ENCODE data around the gene ABHD3.

Gene ABHD3

DNA sequence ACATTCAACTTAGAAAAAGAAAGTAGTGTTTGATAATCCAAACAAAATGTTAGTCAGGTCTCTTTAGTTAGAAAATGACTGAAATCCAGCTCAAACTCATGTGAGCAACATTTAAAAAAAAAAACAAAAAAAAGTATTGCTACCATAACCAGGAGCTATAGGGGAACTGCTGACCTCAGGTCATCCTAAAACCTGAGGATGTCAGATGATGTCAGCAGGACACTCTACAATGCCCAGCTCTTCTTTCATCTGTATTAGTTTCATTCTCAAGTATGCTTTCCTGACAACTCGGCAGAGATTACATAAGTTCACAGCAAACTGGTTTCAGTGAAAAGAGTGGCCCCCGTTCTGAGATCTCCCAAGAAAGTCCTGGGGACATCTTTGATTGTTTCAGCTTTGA is 99.9 kb downstream of the ABHD3 start:
- Histone ChIP-seq H3K4me3 (ENCODE audit: low read length) (no peak overlapping the region), H3K4me1 (ENCODE audit: insufficient read depth, low read length) (no peaks in the 10 kb centered on the region), H3K9me3 (ENCODE audit: insufficient read depth, low read depth, low read length) (no peaks in the 10 kb centered on the region), H3K27ac (ENCODE audit: low read depth, low read length) (no peak overlapping the region), H3K36me3 (ENCODE audit: insufficient read depth, low read length) (no peaks in the 10 kb centered on the region), H3K9ac (ENCODE audit: low read depth, low read length) (no peak overlapping the region), H3K27me3 (ENCODE audit: insufficient read depth, low read length) (no peaks in the 10 kb centered on the region)
- WGBS, result 76% methylated on average over 2 of the region's 2 CpGs

DNA sequence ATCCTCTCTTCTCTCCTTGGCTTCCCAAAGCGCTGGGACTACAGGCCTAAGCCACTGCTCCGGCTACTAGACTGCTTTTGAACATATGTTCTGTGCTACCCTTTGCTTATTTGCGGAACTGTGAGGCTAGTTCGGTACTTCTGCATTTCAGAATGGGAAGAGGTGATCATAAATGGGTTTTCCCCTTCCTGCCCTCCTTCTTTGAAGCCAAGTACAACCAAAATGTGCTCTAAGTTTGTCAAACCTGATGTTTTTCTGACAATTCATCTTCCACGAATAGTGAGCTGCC is 102.3 kb downstream of the ABHD3 start:
- Histone ChIP-seq H3K36me3 (ENCODE audit: insufficient read depth, low read length) (no peaks in the 10 kb centered on the region), H3K27ac (ENCODE audit: low read depth, low read length) (no peak overlapping the region), H3K9ac (ENCODE audit: low read depth, low read length) (no peak overlapping the region), H3K4me1 (ENCODE audit: insufficient read depth, low read length) (peaks cover 6% of the 10 kb centered on the region; the same call in 1 of the 2 replicates), H3K4me3 (ENCODE audit: low read length) (no peak overlapping the region), H3K27me3 (ENCODE audit: insufficient read depth, low read length) (no peaks in the 10 kb centered on the region), H3K9me3 (ENCODE audit: insufficient read depth, low read depth, low read length) (no peaks in the 10 kb centered on the region)
- 97% methylated on average over 5 of the region's 5 CpGs for WGBS
